Epithelial cell of umbilical artery (primary cell): ENCODE measurements around the gene PPP2R5D. TPM values are rescaled to one million over a fixed set of nuclear protein-coding genes. Genes with fewer than 3 reads are reported as not detected.

Experiments used
- total RNA-seq: library from RNA; depleted of rRNA; stranded (reverse); fragments of >200 nt; gene quantifications from 2 replicates; pipeline ENCODE4 v1.2.3, GENCODE V29; 2014

Gene PPP2R5D
- 27.7 and 31.2 TPM in 2 replicates for total RNA-seq

DNA sequence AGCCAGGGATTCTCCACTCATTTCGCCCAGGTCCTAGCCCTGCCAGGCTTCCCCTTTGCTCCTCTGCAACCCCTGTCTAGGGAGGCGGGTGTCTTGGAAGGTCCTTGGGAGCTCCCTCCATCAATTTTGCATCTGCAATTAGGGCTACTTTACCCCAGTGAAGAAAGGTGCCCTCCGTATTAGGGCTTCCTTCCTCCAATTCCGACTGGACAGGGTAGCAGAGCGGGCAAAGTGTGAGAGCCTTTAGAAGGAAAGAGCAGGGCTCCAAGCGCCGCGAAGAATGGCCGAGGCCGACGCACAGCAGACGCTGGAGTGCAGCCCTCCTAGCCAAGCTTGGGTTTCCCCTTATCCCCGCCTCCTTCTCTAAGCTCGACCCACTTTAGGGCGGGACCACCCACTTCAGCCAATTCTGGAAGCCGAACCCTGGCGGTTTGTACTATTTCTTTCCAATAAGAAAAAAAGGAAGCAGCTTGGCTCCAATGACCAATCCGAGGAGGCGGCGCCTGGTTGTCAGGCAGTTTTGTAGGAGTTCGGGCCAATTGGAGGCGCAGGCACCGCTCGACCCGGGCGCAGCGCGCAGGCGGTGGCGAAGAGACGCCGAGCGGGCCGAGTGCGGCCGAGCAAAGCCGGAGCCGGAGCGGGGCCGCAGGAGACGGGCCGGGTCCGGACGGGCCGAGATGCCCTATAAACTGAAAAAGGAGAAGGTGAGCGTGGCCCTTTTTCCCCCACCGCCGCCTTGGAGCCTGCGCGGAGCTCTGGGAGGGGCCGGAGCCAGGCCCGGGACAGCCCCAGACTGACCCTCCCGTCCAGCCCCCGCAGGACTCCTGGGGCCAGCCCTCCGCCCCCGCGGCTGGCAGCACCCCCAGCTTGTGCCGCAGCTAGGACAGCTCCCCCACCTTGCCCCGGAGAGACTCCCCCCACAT is at the start of gene PPP2R5D:
Gene PPP2R5D, plus strand, starts transcription at position 570 of the 923 bp plus-strand sequence. Its CDS starts 108 bp downstream, at position 678.

DNA sequence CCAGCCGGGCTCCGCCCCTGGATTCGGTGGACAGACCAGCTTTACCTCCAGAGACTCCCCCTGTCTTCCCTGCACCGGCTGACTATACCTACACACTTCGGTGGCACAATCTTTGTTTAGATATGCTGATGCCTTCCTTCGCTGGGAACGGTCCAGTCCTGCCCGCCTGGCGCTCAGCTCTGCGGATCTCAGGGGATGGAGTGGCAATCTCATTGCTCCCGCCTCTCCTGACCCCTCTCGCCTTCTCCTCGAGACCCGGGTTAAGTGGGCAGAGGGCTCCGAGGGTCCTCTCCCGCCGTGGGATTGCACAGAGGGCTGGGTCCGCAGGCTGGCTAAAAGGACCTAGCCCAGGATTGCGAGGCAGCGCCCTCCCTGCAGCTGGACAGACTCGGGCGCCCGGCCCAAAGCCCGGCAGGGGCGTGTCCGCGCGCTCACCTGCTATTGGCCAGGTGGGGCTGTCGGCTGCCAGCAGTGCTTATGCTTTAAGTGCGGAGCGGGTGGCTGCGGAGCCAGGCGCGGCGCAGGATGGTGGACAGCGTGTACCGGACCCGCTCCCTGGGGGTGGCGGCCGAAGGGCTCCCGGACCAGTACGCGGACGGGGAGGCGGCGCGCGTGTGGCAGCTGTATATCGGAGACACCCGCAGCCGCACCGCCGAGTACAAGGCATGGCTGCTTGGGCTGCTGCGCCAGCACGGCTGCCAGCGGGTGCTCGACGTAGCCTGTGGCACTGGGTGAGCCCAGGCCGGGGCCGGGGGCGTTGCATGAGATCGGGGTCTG is 23.9 kb upstream of the PPP2R5D start, which contains the start of gene GNMT:
Gene GNMT, plus strand, starts transcription at position 512 of the 777 bp plus-strand sequence. Its CDS starts 14 bp downstream, at position 526.

DNA sequence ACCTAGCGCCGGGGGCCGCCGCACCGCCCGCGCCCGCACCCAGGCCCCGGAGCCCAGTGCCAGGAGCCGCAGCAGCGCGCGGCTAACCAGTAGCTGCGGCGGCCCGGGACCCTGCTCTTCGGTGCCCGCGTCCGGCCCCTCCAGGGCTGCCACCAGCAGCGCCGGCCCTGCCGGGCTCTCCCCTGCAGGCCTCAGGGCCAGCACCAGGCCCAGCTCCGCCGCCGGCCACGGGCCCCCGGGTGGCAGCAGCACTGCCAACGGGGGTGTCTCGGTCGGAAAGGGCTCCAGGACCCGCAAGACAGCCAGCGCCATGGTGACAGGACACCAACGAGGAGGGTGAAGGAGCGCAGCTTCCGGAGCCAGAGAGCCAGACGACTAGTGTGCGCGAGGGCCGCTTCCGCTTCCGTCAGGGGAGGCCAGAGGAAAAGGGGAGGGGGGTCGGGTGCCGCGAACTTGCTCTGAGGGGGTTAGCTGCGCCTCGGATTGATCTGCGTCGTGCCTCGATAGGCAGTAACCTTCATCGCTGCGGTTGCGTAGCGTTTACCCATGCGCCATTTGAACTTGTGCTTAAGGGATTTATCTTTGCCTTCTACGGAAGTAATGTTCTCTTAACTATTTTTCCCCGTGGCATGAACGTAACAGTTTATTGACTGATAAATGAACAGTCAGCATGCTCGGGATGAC is 5.4 kb upstream of the PPP2R5D start, which contains the start of gene PEX6:
Gene PEX6, minus strand, starts transcription at position 343 of the 684 bp plus-strand sequence. Its CDS starts 31 bp downstream, at position 312.

DNA sequence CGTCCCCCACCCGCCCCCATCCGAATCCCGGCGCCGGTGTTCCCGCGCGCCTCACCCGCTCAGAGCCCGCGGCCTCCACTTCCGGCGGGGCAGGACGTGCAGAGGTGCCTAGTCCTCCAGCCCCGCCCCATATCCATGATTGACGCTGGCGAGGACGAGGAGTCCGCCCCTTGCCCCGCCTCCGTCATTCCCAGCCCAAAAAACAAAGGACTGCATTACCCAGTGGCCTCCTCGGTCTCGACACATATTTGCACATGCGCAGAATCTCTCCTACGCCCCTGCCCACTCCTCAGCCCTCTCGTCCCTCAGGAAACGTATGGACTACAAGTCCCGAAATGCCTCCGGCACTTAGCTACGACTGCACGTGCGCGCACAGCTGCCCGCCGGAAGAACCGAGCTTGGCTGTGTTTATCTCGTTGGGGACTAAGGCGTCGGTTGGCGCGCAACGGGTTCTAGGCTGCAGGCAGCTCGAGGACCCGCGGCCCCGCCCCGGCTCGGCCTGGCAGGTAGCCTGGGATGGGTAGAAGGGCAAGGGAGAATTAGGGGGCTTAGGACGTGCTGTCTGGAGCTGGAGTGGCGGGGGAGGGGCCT is 29.6 kb downstream of the PPP2R5D start, which contains the start of the genes KLHDC3 and MEA1:
Gene KLHDC3, plus strand, starts transcription at position 407 of the 591 bp plus-strand sequence. CDS start 2,944 bp downstream, outside the sequence.
Gene MEA1, minus strand, starts transcription at position 104 of the 591 bp plus-strand sequence. CDS start 133 bp downstream, outside the sequence.

DNA sequence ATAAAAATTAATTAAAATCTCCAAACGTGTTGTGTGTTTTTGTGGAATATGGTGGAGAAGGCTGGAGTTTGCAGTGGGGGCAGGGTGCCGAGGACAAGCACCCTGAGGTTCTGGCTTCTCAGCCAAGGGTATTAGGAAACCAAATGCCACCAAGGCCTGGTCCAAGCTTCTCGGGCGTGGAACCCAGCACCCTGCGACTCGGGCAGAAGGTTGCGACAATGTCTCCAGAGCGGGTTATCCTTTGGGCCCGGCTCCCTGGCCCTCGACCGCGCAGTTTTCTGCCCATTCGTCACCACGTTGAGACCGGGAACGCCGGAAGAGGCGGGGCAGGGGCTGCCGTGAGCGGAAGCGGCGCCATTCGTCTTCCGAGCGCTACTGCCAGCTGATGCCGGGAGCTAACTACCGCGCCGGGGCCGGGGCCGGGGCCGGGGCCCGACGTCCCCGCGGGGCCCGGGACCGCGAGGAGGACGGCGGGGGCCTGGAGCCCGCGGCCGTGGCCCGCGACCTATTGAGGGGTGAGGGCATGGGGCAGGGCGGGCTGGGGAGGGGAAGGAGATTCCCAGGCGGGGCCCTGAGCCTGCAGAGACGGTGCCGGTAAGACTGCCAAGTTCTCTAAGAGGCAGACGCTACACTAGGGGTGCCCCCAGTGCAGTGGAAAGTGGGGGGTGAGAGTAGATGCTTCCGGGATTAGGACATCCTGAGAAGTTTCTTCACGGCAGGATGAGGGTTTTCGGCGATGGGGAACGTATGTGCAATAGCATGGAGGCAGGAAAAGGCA is 37.1 kb downstream of the PPP2R5D start, which contains the start of gene RRP36:
Gene RRP36, plus strand, starts transcription at position 354 of the 778 bp plus-strand sequence. Its CDS starts 32 bp downstream, at position 386.

DNA sequence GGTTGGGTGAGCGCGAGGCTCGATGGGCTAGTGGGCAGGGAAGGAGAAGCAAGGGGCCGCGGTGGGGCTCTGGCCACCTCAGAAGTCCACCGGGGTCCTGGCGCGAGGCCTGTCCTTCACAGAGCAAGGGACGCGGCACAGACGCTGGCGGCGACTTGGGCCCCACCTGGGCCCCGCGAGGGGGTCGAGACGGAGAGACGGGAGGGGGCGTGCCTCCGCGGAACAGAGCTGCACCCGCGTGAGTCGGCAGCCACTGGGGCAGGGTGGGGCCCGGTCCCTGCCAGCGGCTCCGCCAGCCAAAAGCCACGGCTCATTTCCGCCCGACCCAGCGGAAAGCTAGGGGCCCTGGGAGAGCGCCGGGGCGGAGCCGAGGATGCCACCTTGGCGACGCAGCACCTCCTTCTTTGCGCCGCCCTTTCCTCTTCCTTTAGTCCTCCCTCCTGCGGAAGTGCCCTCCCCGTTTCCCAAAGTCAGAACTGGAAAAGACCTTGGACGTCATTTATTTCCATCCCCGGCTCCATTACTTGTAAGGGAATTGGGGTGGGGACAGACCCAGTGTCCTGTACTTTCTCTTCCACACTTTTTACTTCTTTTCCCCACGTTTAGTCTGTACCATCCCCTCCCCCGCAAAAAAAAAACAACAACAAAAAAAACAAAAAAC is 69.3 kb downstream of the PPP2R5D start, which contains the start of gene CUL7:
Gene CUL7, minus strand, starts transcription at position 307 of the 661 bp plus-strand sequence. CDS start 1,063 bp downstream, outside the sequence.

DNA sequence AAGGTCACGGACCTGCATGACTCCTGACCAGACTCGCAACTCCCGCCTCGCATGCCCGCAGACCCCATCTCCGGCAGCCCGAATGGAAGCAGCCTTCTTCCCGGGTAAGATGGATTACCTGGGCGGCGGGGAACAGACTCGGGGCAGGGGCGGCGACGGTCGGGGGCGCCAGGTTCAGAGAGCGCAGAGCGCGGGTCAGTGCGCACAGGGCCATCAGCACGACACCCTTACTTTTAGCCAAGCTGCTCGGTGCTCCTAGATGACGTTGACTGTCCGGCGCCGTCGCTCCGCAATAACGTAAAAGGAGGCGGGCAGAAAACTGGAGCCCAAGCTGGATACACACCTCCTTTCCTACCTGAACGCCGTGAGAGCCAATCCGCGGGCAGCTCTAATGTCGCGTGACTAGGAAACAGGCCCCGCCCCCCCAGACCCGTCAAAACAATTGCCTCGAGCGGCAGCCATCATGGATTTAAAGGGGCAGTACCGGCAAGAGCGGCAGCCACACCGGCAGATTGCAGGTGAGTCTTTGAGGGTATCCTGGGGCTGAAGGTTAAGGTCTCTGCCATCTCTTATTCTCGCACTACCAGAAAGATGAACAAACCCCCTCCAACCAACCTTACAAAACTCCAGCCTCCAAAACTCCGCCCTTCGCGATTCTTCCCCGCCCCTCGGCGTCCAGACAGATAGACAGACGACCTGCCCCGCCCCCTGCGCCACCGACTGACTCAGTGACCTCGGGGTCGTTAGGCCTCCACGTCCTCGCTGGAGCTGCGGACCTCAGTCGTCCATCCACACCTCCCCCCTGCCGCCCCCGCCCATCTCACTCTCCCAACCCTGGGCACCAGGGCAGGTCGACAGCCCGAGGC is 75.0 kb downstream of the PPP2R5D start, which contains the start of the genes KLC4 and MRPL2:
Gene KLC4, plus strand, starts transcription at position 464 of the 866 bp plus-strand sequence. CDS start 1,705 bp downstream, outside the sequence.
Gene MRPL2, minus strand, starts transcription at position 267 of the 866 bp plus-strand sequence. Its CDS starts 53 bp downstream, at position 214.

Other genes starting within 250 kb of the PPP2R5D start
- gene TBCC, start 238.5 kb upstream of the PPP2R5D start, total RNA-seq, result 42.1 and 45.8 TPM in 2 replicates
- 1.5 and 2.3 TPM in 2 replicates for gene BICRAL, start 202.5 kb upstream of the PPP2R5D start, total RNA-seq
- 175 and 204 TPM in 2 replicates for gene RPL7L1, start 105.0 kb upstream of the PPP2R5D start, total RNA-seq
- not detected in 2 replicates for gene PTCRA, start 68.5 kb upstream of the PPP2R5D start, total RNA-seq
- gene CNPY3, start 55.1 kb upstream of the PPP2R5D start, total RNA-seq, result 25.7 and 52.1 TPM in 2 replicates
- not detected in 2 replicates for gene GNMT, start 23.8 kb upstream of the PPP2R5D start, total RNA-seq
- gene PEX6, start 5.4 kb upstream of the PPP2R5D start, total RNA-seq, result 13.3 and 26.4 TPM in 2 replicates
- 61.7 and 72.5 TPM in 2 replicates for gene MEA1, start 29.4 kb downstream of the PPP2R5D start, total RNA-seq
- 129 and 140 TPM in 2 replicates for gene KLHDC3, start 29.7 kb downstream of the PPP2R5D start, total RNA-seq
- gene RRP36, start 37.1 kb downstream of the PPP2R5D start, total RNA-seq, result 117 and 139 TPM in 2 replicates
- 25.8 and 26.6 TPM in 2 replicates for gene CUL7, start 69.3 kb downstream of the PPP2R5D start, total RNA-seq
- 26.0 and 28.9 TPM in 2 replicates for gene MRPL2, start 74.9 kb downstream of the PPP2R5D start, total RNA-seq
- gene KLC4, start 75.1 kb downstream of the PPP2R5D start, total RNA-seq, result 16.6 and 17.8 TPM in 2 replicates
- gene PTK7, start 91.7 kb downstream of the PPP2R5D start, total RNA-seq, result 36.9 and 42.9 TPM in 2 replicates
- gene SRF, start 186.7 kb downstream of the PPP2R5D start, total RNA-seq, result 16.6 and 20.5 TPM in 2 replicates
- 16.6 and 24.0 TPM in 2 replicates for gene CUL9, start 197.6 kb downstream of the PPP2R5D start, total RNA-seq
- 44.8 and 60.4 TPM in 2 replicates for gene DNPH1, start 244.9 kb downstream of the PPP2R5D start, total RNA-seq